ENCODE results near the gene MVK. TPM values are rescaled to one million over a fixed set of nuclear protein-coding genes. Genes with fewer than 3 reads are reported as not detected.

The MVK gene
- polyA plus RNA-seq, 1 of the 3 experiments (the other 2 are of a cell fraction) = 7.0 TPM

DNA sequence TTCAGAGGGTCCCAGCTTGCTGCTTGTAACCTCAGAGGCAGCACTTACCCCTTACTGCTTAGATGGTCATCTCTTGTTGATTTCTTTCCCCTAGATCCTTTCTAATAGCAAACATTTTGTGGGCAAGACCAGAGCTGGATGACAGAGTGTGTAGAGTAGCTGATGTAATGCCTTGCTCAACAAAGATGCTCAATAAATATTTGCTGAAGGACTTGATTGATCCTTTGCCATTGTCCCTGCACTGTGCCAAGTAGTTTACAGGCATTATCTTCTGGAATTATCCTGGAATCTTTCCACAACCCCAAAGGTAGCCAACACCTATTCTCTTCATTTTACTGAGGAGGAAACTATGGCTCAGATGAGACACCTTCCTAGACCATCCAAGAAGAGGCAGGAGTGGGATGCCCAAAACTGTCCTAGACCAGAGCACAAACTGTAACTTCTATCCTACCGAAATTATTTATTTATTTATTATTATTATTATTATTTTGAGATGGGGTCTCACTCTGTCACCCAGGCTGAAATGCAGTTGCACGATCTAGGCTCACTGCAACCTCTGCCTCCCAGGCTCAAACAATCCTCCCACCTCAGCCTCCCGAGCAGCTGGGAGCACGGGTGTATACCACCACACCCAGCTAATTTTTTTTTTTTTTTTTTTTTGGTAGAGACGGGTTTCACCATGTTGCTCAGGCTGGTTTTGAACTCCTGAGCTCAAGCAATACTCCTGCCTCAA lies 1.7 kb upstream of the MVK start:
- Histone ChIP-seq H3K36me3 (replicated peaks in 1 of 2; ENCODE audit: control insufficient read depth in 1 of 2, insufficient read depth in 2 of 2, low read length in 1 of 2) (peaks cover 4 to 20% of the 10 kb centered on the region in 2 experiments), H3K27ac (ENCODE audit: low read depth in 2 of 2, low read length in 1 of 2) (no peak overlapping the region), H3K4me3 (ENCODE audit: low read depth in 2 of 2, low read length in 1 of 2) (no peak overlapping the region), H4K20me1 (ENCODE audit: insufficient read depth) (no peaks in the 10 kb centered on the region), H3K4me2 (peak overlapping the region; percentile 78; the same call in 1 of the 2 replicates), H3K79me2 (ENCODE audit: insufficient read depth) (no peaks in the 10 kb centered on the region), H3K9me2 (no peaks in the 10 kb centered on the region), H3F3A (replicated peaks; ENCODE audit: insufficient read depth) (no peaks in the 10 kb centered on the region), H3K27me3 (ENCODE audit: insufficient read depth) (no peaks in the 10 kb centered on the region), H3K9ac (no peak overlapping the region), H3K4me1 (ENCODE audit: control insufficient read depth in 1 of 2, insufficient read depth in 2 of 2, low read depth in 1 of 2, low read length in 1 of 2) (peaks cover 0 to 14% of the 10 kb centered on the region in 2 experiments; a peak in 2 of 4 replicates), H2AFZ (ENCODE audit: low read depth) (no peak overlapping the region), H3K9me3 (no peaks in the 10 kb centered on the region)
- POLR2A ChIA-PET = interaction anchor here (1.0 kb wide), 1 partner anchor 15 kb away, joined by 3 read pairs; no protein-coding TSS in a partner anchor
- DNase-seq = no peak
- CTCF ChIA-PET = interaction anchor here (0.6 to 3.2 kb wide), 6 partner anchors 10 to 203 kb away, joined by 3 to 13 read pairs (median 3); no protein-coding TSS in a partner anchor
- no peak for TF ChIP-seq RXRA (IDR thresholded peaks at IDR 0.05; ENCODE audit: borderline replicate concordance, low read depth)
- TF ChIP-seq RAD21 (IDR thresholded peaks at IDR 0.05; ENCODE audit: low read length) = no peak
- no peak for TF ChIP-seq EZH2phosphoT487 (IDR thresholded peaks at IDR 0.05; ENCODE audit: borderline replicate concordance, low read depth)
- TF ChIP-seq SIN3A (IDR thresholded peaks at IDR 0.05; ENCODE audit: borderline replicate concordance, low read depth, low read length) = no peak
- no peak for TF ChIP-seq NRF1 (IDR thresholded peaks at IDR 0.05; ENCODE audit: low read depth, low read length)
- no peak for TF ChIP-seq FOSL2 (IDR thresholded peaks at IDR 0.05; ENCODE audit: borderline replicate concordance, low read depth)
- TF ChIP-seq, protein P1, sequence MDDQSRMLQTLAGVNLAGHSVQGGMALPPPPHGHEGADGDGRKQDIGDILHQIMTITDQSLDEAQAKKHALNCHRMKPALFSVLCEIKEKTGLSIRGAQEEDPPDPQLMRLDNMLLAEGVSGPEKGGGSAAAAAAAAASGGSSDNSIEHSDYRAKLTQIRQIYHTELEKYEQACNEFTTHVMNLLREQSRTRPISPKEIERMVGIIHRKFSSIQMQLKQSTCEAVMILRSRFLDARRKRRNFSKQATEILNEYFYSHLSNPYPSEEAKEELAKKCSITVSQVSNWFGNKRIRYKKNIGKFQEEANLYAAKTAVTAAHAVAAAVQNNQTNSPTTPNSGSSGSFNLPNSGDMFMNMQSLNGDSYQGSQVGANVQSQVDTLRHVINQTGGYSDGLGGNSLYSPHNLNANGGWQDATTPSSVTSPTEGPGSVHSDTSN (IDR thresholded peaks at IDR 0.05) = no peak
- no peak for TF ChIP-seq NFIC (IDR thresholded peaks at IDR 0.05; ENCODE audit: borderline replicate concordance)
- no peak for TF ChIP-seq EP300 (IDR thresholded peaks at IDR 0.05; ENCODE audit: borderline replicate concordance in 1 of 2, low read depth in 1 of 2, low read length in 1 of 2)
- no peak for TF ChIP-seq GATA2 (CRISPR knock-in tag; IDR thresholded peaks at IDR 0.05)
- no peak for TF ChIP-seq SMC3 (IDR thresholded peaks at IDR 0.05; ENCODE audit: low read depth, low read length)
- WGBS (ENCODE audit: low lambda C conversion rate) = 89% methylated on average over 5 of the region's 5 CpGs

GRCh38 chr12:109572506-109572845 lies 1.1 kb upstream of the MVK start:
- Histone ChIP-seq H3K27me3 (ENCODE audit: insufficient read depth) (no peaks in the 10 kb centered on the region), H3K4me3 (ENCODE audit: low read depth in 2 of 2, low read length in 1 of 2) (peak overlapping the region; percentile 66 to 77), H3K79me2 (ENCODE audit: insufficient read depth) (no peaks in the 10 kb centered on the region), H2AFZ (ENCODE audit: low read depth) (peak overlapping the region; percentile 94), H4K20me1 (ENCODE audit: insufficient read depth) (no peaks in the 10 kb centered on the region), H3K4me1 (ENCODE audit: control insufficient read depth in 1 of 2, insufficient read depth in 2 of 2, low read depth in 1 of 2, low read length in 1 of 2) (peaks cover 0 to 14% of the 10 kb centered on the region in 2 experiments; a peak in 2 of 4 replicates), H3K9ac (peak overlapping the region; percentile 47; the same call in 1 of the 2 replicates), H3K9me3 (no peaks in the 10 kb centered on the region), H3K9me2 (no peaks in the 10 kb centered on the region), H3K27ac (ENCODE audit: low read depth in 2 of 2, low read length in 1 of 2) (peak overlapping the region in 1 of 2 experiments; percentile 82; a peak in 1 of 4 replicates), H3K4me2 (peak overlapping the region; percentile 78), H3K36me3 (replicated peaks in 1 of 2; ENCODE audit: control insufficient read depth in 1 of 2, insufficient read depth in 2 of 2, low read length in 1 of 2) (peaks cover 9 to 26% of the 10 kb centered on the region in 2 experiments), H3F3A (replicated peaks; ENCODE audit: insufficient read depth) (no peaks in the 10 kb centered on the region)
- CTCF ChIA-PET = interaction anchor here (0.6 to 3.2 kb wide), 7 partner anchors 10 to 202 kb away, joined by 3 to 14 read pairs (median 6); no protein-coding TSS in a partner anchor
- WGBS (ENCODE audit: low lambda C conversion rate) = 83% methylated on average over 3 of the region's 3 CpGs
- DNase-seq = no peak
- POLR2A ChIA-PET = interaction anchor here (1.0 kb wide), 1 partner anchor 16 kb away, joined by 3 read pairs; no protein-coding TSS in a partner anchor
- no peak for TF ChIP-seq EP300 (IDR thresholded peaks at IDR 0.05; ENCODE audit: borderline replicate concordance in 1 of 2, low read depth in 1 of 2, low read length in 1 of 2)
- TF ChIP-seq NFIC (IDR thresholded peaks at IDR 0.05; ENCODE audit: borderline replicate concordance) = no peak
- TF ChIP-seq, protein P2, sequence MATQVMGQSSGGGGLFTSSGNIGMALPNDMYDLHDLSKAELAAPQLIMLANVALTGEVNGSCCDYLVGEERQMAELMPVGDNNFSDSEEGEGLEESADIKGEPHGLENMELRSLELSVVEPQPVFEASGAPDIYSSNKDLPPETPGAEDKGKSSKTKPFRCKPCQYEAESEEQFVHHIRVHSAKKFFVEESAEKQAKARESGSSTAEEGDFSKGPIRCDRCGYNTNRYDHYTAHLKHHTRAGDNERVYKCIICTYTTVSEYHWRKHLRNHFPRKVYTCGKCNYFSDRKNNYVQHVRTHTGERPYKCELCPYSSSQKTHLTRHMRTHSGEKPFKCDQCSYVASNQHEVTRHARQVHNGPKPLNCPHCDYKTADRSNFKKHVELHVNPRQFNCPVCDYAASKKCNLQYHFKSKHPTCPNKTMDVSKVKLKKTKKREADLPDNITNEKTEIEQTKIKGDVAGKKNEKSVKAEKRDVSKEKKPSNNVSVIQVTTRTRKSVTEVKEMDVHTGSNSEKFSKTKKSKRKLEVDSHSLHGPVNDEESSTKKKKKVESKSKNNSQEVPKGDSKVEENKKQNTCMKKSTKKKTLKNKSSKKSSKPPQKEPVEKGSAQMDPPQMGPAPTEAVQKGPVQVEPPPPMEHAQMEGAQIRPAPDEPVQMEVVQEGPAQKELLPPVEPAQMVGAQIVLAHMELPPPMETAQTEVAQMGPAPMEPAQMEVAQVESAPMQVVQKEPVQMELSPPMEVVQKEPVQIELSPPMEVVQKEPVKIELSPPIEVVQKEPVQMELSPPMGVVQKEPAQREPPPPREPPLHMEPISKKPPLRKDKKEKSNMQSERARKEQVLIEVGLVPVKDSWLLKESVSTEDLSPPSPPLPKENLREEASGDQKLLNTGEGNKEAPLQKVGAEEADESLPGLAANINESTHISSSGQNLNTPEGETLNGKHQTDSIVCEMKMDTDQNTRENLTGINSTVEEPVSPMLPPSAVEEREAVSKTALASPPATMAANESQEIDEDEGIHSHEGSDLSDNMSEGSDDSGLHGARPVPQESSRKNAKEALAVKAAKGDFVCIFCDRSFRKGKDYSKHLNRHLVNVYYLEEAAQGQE (IDR thresholded peaks at IDR 0.05; ENCODE audit: low read depth, low read length) = no peak
- no peak for TF ChIP-seq YY1 (IDR thresholded peaks at IDR 0.05; ENCODE audit: low read depth)
- TF ChIP-seq RXRA (IDR thresholded peaks at IDR 0.05; ENCODE audit: borderline replicate concordance, low read depth) = no peak
- TF ChIP-seq GABPA (IDR thresholded peaks at IDR 0.05; ENCODE audit: low read depth) = no peak
- no peak for TF ChIP-seq ZBTB33 (IDR thresholded peaks at IDR 0.05; ENCODE audit: borderline replicate concordance, low read depth)
- TF ChIP-seq, protein P3, sequence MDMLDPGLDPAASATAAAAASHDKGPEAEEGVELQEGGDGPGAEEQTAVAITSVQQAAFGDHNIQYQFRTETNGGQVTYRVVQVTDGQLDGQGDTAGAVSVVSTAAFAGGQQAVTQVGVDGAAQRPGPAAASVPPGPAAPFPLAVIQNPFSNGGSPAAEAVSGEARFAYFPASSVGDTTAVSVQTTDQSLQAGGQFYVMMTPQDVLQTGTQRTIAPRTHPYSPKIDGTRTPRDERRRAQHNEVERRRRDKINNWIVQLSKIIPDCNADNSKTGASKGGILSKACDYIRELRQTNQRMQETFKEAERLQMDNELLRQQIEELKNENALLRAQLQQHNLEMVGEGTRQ (IDR thresholded peaks at IDR 0.05; ENCODE audit: borderline replicate concordance, low read depth, low read length) = no peak
- no peak for TF ChIP-seq MXI1 (IDR thresholded peaks at IDR 0.05; ENCODE audit: low read depth, low read length)
- TF ChIP-seq TAF1 (IDR thresholded peaks at IDR 0.05; ENCODE audit: borderline replicate concordance, low read depth, low read length) = no peak
